ENCODE data around the gene KANSL3. TPM values are rescaled to one million over a fixed set of nuclear protein-coding genes. Genes with fewer than 3 reads are reported as not detected.

The KANSL3 gene
- total and polyA plus RNA-seq, 2 donors (not counting 3 experiments of a cell fraction or from before 2014, with no cell fraction given): 27.7 to 36.9 TPM

DNA sequence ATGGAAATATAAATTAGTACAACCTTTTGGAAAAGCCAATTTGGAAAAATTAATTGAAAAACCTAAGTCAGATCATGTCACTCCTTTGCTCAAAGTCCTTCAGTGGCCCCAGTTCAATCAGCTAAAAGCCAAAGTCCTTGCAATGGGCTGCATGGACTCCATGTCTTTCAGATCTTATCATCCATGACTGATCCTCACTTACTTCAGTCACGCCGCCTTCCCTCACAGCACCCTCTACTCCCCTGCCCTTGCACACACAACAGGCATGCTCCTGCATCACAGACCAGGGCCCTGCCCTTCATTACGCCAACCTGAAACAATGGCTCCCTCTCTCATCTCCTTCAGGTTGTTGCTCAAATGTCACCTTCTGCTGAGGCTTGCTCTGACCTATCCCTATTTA, 15.6 kb downstream of the KANSL3 start:
- intact Hi-C loops (cut with micrococcal nuclease) (no loop called here), dilution Hi-C loops (cut with MboI; ENCODE audit: extremely low pct_ligation_motif_present, low sequenced_read_pairs) (no loop called here)
- FAIRE-seq: no peak
- no peak for DNase-seq (ENCODE audit: low read depth, low spot score)
- H2AFZ ChIP-seq (ENCODE audit: low read depth, low read length): no peak overlapping the region
- no peaks in the 10 kb centered on the region for H3K27me3 ChIP-seq (ENCODE audit: control insufficient read depth in 2 of 2, insufficient read depth in 2 of 2, low read length in 2 of 2)
- peaks cover 19% of the 10 kb centered on the region for H3K4me1 ChIP-seq (ENCODE audit: control insufficient read depth, extremely low read depth, insufficient read depth, low read length)
- H3K27ac ChIP-seq (ENCODE audit: insufficient read depth, low read depth, low read length): no peak overlapping the region
- H3K36me3 ChIP-seq (ENCODE audit: control insufficient read depth in 2 of 2, extremely low read depth in 1 of 2, insufficient read depth in 2 of 2, low read length in 2 of 2): peaks cover 6 to 10% of the 10 kb centered on the region in 2 experiments
- no peaks in the 10 kb centered on the region for H4K20me1 ChIP-seq (replicated peaks; ENCODE audit: control insufficient read depth, extremely low read depth, insufficient read depth, low read length)
- H3K9ac ChIP-seq (replicated peaks; ENCODE audit: extremely low read depth, insufficient read depth, low read length): no peak overlapping the region
- ChIA-PET POLR2A (no interaction called here), CTCF (no interaction called here)
- no TSS peak for BruUV-seq (replicated peaks)
- H3K4me2 ChIP-seq (ENCODE audit: insufficient read depth, low read length): no peak overlapping the region
- no peaks in the 10 kb centered on the region for H3K9me3 ChIP-seq (replicated peaks; ENCODE audit: control insufficient read depth, insufficient read depth, low read length)
- H3K4me3 ChIP-seq (replicated peaks in 1 of 3; ENCODE audit: insufficient read depth in 1 of 3, low read depth in 1 of 3, low read length in 3 of 3): no peak overlapping the region
- no peak for TF ChIP-seq JUN (IDR thresholded peaks at IDR 0.05; ENCODE audit: borderline replicate concordance, insufficient read depth, insufficient read length, low read depth)
- TF ChIP-seq GATA2 (IDR thresholded peaks at IDR 0.05; ENCODE audit: insufficient read depth, insufficient read length, low read depth, low read length): no peak
- no peak for TF ChIP-seq EZH2 (IDR thresholded peaks at IDR 0.05; ENCODE audit: borderline replicate concordance, low read depth, low read length, severe bottlenecking)
- no peak for TF ChIP-seq POLR2AphosphoS5 (IDR thresholded peaks at IDR 0.05; ENCODE audit: insufficient read depth, low read depth, low read length)
- TF ChIP-seq POLR2A (IDR thresholded peaks at IDR 0.05; ENCODE audit: low read depth, low read length): no peak
- TF ChIP-seq, protein P1, sequence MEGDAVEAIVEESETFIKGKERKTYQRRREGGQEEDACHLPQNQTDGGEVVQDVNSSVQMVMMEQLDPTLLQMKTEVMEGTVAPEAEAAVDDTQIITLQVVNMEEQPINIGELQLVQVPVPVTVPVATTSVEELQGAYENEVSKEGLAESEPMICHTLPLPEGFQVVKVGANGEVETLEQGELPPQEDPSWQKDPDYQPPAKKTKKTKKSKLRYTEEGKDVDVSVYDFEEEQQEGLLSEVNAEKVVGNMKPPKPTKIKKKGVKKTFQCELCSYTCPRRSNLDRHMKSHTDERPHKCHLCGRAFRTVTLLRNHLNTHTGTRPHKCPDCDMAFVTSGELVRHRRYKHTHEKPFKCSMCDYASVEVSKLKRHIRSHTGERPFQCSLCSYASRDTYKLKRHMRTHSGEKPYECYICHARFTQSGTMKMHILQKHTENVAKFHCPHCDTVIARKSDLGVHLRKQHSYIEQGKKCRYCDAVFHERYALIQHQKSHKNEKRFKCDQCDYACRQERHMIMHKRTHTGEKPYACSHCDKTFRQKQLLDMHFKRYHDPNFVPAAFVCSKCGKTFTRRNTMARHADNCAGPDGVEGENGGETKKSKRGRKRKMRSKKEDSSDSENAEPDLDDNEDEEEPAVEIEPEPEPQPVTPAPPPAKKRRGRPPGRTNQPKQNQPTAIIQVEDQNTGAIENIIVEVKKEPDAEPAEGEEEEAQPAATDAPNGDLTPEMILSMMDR (IDR thresholded peaks at IDR 0.05; ENCODE audit: extremely low read depth in 1 of 2, insufficient read depth in 1 of 2, low read depth in 1 of 2, low read length in 2 of 2): no peak
- TF ChIP-seq FOS (IDR thresholded peaks at IDR 0.05; ENCODE audit: borderline replicate concordance, insufficient read depth, low read length): no peak
- TF ChIP-seq MYC (IDR thresholded peaks at IDR 0.05; ENCODE audit: low read depth, low read length): no peak
- no peaks in the 10 kb centered on the region for H3K9me1 ChIP-seq (replicated peaks; ENCODE audit: control insufficient read depth, extremely low read depth, insufficient read depth, low read length)
- H3K79me2 ChIP-seq (ENCODE audit: control insufficient read depth, insufficient read depth, low read length): peaks cover 5% of the 10 kb centered on the region

Data from endothelial cell of umbilical vein (primary cell).